ENCODE measurements around the gene DLL4. TPM values are rescaled to one million over a fixed set of nuclear protein-coding genes. Genes with fewer than 3 reads are reported as not detected.

The DLL4 gene
- total RNA-seq, 1 experiment from 2014 or later: 1.5 TPM

DNA sequence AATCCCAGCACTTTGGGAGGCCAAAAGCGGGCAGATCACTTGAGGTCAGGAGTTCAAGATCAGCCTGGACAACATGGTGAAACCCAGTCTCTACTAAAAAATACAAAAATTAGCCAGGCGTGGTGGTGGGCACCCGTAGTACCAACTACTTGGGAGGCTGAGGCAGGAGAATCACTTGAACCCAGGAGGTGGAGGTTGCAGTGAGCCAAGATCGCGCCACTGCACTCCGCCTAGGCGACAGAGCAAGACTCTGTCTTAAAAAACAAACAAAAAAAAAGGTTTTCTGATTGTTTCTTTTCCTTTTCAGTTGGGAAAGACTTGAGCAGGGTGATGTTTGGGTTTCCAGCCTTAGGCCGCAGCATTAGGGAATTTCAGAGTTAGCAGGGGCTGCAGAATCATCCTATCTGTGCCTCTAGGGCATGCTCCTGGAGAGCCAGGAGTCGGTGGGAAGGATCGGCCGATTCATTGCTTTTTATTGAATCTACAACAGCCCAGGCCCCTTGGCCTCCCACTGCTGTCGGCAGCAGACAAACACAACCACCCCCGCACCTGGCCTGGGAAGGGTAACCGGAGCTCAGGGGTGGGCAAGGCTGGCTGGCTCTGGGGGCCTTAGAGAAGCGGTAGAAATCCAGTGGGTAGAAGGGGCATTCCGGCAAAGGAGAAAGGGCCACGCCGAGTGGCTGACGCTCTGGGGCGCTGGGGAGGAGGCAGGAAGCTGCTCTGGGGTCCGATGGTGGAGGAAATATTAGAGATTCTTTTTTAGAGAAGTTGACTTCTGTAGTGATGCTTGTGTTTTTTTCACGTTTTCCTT is 30.4 kb downstream of the DLL4 start:
- no peaks in the 10 kb centered on the region for H3K9me2 ChIP-seq (ENCODE audit: insufficient read depth)
- no peak for ATAC-seq
- no peaks in the 10 kb centered on the region for H3K36me3 ChIP-seq (ENCODE audit: control insufficient read depth in 1 of 2, insufficient read depth in 2 of 2, low read length in 2 of 2)
- H3K4me2 ChIP-seq (ENCODE audit: low read length): no peak overlapping the region
- H3K27me3 ChIP-seq (ENCODE audit: insufficient read depth, low read length): no peaks in the 10 kb centered on the region
- ChIA-PET POLR2A (interaction anchor here (0.8 kb wide), 1 partner anchor 18 kb away, joined by 3 read pairs; no protein-coding TSS in a partner anchor), RAD21 (ENCODE audit: low non-redundant PET in 1 of 2, low total read pairs in 2 of 2, uncharacterized antibody in 2 of 2, unreplicated experiment in 2 of 2) (no interaction called here), CTCF (interaction anchor here (1.6 kb wide), 1 partner anchor 54 kb away, joined by 9 read pairs; no protein-coding TSS in a partner anchor)
- no peaks in the 10 kb centered on the region for H3K9me3 ChIP-seq (ENCODE audit: control insufficient read depth in 1 of 2, insufficient read depth in 1 of 2, low read depth in 1 of 2, low read length in 2 of 2)
- H3K4me3 ChIP-seq (replicated peaks in 1 of 2; ENCODE audit: low read depth in 1 of 2, low read length in 2 of 2): no peak overlapping the region
- no peaks in the 10 kb centered on the region for H3K79me2 ChIP-seq (ENCODE audit: insufficient read depth, low read length)
- H3K27ac ChIP-seq (ENCODE audit: low read depth, low read length): no peak overlapping the region
- TF ChIP-seq CEBPB (IDR thresholded peaks at IDR 0.05; ENCODE audit: low read depth) (no peak), CBX3 (IDR thresholded peaks at IDR 0.05; ENCODE audit: low read depth) (no peak), EGR1 (IDR thresholded peaks at IDR 0.05; ENCODE audit: low read depth) (no peak), ZNF274 (IDR thresholded peaks at IDR 0.05; ENCODE audit: low read depth, low read length) (no peak), ELF1 (IDR thresholded peaks at IDR 0.05; ENCODE audit: borderline replicate concordance, low read depth) (no peak), FOSL1 (IDR thresholded peaks at IDR 0.05; ENCODE audit: low read depth) (no peak), EZH2phosphoT487 (IDR thresholded peaks at IDR 0.05; ENCODE audit: borderline replicate concordance) (no peak)
- TF ChIP-seq, protein P1, sequence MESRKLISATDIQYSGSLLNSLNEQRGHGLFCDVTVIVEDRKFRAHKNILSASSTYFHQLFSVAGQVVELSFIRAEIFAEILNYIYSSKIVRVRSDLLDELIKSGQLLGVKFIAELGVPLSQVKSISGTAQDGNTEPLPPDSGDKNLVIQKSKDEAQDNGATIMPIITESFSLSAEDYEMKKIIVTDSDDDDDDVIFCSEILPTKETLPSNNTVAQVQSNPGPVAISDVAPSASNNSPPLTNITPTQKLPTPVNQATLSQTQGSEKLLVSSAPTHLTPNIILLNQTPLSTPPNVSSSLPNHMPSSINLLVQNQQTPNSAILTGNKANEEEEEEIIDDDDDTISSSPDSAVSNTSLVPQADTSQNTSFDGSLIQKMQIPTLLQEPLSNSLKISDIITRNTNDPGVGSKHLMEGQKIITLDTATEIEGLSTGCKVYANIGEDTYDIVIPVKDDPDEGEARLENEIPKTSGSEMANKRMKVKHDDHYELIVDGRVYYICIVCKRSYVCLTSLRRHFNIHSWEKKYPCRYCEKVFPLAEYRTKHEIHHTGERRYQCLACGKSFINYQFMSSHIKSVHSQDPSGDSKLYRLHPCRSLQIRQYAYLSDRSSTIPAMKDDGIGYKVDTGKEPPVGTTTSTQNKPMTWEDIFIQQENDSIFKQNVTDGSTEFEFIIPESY (IDR thresholded peaks at IDR 0.05; ENCODE audit: extremely low read depth, insufficient replicate concordance, low read length): no peak
- H3K4me1 ChIP-seq (ENCODE audit: control insufficient read depth in 1 of 2, insufficient read depth in 2 of 2, low read length in 2 of 2): peaks cover 11 to 14% of the 10 kb centered on the region in 2 experiments
- no peak overlapping the region for H3K9ac ChIP-seq (ENCODE audit: low read length)
- H2AFZ ChIP-seq (ENCODE audit: low read depth, low read length, poor library complexity, severe bottlenecking): no peak overlapping the region
- DNase-seq (ENCODE audit: low read depth, low spot score): no peak
- no TSS peak for BruUV-seq (replicated peaks)
- intact Hi-C loops (cut with micrococcal nuclease): no loop called here
- H4K20me1 ChIP-seq (ENCODE audit: insufficient read depth): no peaks in the 10 kb centered on the region

All from HCT116 (cell line).